NCI-H128 (cell line): ENCODE results near the gene PTPN9.
A peak's percentile ranks its signal among the peaks of the same experiment; 100 is the strongest.
"Not testable (repeated sequence)": the region's sequence is repeated elsewhere in the genome, so short reads cannot be mapped to it uniquely, and the experiment has no call there.

Experiments used
- DNase-seq: peaks from one replicate; lab custom pipeline; 2025; ENCODE audit not compliant: unreplicated experiment; lab: John Stamatoyannopoulos, UW

The PTPN9 gene

DNA sequence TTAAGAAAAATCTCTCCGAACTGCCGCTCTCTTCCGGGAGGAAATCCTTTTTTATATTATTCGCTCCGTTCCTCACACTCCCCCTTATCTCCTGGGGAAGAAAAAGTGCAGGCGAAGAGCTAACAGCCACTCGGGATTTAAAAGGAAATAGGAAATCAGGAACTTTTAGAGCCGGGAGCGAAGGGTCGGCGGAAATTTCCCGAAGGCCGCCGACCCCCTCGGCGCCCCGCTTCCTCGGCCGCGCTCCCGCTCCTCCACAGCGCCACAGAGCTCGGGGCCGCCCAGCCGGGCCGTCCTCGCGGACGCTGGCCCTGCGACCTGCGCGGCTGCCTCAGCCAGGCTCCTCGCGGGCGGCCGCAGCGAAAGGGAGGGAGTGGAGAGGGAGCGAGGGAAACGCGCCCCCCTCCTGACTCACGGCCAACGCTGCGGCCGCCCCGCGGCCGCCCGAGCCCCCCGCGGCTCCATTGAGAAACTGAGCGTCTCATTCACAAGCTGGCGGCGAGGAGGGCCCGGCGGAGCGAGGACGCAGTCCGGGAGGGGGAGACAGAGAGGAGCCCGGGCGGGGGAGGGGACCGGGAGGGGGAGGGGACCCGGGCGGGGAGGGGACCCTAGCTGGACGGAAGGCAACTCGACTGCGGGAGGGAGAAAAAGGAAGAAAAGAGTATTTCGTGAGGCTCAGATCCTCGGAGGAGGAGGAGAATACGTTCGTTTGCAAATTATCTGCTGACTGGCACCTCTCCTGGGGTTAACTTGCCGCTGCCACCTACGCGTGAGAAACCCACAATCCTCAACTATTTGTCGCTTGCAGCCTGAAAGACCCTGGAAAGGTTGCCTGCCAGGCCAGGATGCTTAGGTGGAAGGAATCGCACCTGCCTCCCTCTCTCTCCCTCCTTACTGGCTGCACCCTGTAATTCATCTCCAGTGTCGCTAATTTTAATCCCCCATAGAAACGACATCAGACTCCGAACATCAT lies at the start of gene PTPN9:
Gene PTPN9 (minus strand): TSS at position 368 of the 973 bp plus-strand sequence. CDS start 539 bp downstream, outside the sequence.
- peak; percentile 63 for DNase-seq

DNA sequence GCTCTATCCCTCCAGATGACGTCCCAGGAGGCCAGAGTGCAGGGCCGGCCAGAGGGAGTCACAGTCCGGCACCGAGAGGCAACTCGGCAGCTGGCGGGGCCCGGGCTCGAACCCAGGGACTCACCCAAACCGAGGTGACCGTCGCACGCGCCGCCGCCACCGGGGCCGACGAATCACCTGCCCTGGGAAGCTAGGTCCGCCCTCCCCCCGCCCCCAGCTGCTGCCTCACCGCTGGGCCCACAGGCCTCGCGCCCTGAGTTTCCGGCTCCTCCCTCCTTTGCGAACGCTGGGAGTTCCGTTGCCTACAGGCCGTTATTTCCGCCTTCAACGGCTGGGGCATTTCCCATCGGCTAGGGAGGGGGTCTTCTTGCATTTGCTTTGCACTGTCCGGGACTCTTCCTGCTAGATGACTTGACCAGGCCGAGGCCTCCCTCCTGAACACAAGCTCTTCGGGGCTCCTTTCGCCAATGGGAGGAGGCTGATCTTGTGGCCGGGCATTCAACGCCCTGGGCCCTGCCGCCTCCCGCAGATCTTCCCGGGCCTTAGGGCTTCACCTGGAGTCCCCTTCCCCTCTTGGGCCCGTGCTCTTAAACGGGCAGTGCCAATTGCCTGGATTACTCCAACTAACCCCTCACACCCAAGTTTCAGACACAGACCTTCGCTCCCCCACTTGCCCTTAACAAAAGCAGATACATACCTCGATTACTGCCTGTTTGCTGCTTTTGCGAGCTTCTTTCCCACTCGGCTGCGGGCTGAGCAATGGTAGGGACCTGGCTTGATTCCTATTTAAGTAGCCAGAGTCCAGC lies 46.6 kb upstream of the PTPN9 start, which contains the start of gene SNUPN:
Gene SNUPN (minus strand): TSS at position 184 of the 806 bp plus-strand sequence. CDS start 4,674 bp downstream, outside the sequence.
- DNase-seq, result peak; percentile 70

DNA sequence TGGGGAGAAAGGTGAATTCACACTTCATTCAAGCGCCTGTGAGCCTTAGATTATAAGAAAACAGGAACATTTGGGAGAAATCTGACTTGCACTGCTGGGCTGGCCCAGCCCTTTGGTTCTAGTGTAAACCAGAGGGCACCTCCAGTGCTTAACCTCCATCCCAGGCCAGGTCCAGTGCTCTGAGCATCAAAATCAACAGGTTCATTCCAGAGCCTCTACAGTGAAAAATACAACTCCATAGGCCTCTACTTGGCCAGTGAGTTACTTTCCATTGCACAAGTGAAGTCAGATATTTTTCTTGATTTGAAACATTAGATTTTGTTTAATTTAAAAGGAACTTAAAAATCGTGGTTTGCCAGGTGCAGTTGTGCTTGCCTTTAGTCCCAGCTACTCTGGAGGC lies 43.4 kb upstream of the PTPN9 start:
- DNase-seq, result no peak

DNA sequence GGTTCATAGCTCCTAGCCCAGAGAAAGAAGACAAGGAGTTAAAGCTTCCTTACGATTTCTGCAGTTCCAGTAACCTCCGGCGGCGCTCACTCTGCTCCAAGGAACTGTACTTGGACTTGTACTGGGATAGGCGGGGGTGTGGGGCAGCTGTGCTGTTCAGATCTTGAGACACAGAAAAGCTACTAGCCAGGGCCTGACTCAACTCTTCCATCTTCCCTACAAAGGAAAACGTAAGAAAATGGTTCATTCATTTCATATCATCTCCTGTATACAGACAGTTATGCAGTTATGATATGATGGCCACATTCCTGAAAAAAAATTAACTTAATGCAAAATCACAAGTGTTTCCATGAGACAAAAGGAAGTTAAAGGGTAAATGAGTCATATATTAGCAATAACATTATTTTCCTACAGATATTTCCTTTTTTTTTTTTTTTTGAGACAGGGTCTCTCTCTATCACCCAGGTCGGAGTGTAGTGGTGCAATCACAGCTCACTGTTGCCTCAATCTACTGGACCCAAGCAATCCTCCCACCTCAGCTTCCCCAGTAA lies 41.8 kb upstream of the PTPN9 start:
- DNase-seq, result no peak

DNA sequence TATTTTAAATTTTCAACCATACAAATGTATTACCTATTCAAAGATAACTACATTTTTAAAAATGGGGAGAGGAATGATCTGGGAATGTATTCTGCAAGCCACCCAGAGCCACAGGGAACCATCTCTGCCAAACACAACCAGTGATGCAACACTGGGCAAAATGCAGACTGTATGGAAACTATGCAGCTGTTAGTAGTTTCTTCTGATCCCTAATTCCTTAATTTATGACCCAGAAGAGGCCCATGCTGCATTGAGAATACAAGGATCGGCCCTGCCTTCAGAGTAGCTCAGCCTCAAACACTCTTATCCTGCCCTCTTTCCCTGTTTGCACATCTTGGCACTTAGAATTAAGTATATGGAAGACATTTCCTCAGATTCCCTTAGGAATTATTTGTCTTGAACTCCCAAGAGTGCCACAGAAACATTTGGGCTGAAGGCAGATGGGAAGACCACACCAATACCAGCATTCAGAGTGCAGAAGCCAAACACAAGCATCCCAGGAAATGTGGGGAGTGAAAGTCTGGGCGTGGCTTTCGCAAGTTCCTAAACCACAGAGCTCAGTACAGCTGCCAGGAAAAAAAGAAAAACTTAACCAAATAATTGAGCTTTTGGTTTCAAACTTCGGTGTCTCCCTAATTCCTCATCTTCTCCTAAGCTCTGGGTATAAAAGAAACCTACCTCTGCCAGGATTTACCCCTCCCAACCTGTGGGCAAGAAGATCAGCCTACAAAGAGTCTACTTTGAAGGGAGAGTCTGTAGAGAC lies 41.1 kb upstream of the PTPN9 start:
- DNase-seq, result no peak

DNA sequence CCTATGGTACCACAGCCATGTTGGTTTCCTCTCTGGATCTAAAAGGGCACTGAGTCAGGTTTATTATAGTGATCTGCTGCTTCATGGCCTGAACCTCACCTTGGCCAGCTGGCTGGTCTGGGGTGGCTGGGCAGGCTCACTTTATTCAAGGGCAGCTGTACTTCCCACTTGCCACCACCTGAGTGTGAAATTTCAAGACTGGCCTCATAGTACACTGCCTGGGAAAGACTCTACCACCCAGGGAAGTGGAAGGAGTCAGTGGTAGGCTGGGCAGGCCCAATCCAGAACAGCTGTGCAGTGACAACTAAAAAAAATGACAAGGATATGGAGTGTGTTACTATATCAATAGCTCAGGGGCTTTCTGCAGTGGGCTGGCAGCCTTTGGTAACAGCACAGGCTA lies 37.7 kb upstream of the PTPN9 start:
- DNase-seq, result no peak

DNA sequence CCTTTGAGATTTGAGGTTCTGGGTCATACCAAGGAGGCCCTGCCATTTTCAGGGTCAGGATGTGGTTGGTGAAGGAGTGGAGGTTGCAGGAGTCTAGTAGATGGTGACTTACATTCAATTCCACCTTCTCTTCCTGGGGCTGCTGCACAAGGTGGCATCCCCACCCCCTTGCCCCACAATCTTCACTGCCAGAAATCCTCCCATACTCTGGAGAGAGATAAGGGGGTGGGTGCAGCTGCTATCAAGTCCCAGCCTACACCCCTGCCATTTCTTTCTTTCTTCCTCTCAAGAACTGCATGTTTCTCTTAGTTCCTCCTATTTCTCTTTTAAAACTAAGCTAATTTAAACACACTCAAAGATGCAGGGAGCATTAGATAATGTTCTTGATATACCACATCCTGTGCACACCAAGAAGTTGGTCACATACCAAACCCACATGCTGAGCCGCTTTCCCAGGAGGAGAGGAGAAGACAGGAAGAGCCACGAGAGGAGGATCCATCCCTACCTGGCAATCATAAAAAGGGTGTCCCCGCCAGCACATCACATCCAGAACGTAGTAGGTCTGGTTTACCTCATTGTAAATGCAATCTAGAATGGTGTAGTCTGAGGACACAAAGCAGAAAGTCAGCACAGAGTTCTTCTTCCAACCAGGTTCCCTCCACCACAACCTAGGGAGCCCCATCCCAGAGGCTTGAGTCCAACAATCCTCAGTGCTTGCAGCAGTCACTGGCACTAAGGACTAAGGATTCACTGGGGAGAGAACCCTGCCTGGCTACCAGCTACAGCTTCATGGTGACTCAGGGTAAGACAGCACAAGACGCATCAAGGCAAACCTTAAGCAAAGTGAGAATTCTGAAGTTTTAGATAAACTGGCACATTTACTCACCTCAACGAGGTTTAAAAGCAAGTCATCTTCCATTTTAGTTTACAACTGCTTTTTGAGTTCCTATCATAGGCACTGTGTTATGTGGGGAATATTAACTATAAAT lies 27.9 kb upstream of the PTPN9 start:
- no peak for DNase-seq

DNA sequence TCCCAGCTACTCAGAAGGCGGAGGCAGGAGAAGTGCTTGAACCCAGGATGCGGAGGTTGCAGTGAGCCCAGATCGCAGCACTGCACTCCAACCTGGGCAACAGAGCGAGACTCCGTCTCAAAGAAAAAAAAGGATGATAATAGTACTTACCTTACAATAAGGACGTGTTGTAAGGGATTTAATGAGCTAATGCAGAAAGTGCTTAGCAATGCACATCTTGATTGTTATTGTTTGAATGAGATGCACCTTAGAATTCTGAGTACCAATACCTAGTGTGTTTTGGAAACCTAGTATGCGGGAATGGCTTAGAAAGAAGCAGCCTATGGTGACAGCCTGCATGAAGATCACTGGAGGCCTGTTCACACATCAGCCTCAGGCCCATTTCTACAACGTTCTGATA lies 26.9 kb upstream of the PTPN9 start:
- DNase-seq, result no peak

DNA sequence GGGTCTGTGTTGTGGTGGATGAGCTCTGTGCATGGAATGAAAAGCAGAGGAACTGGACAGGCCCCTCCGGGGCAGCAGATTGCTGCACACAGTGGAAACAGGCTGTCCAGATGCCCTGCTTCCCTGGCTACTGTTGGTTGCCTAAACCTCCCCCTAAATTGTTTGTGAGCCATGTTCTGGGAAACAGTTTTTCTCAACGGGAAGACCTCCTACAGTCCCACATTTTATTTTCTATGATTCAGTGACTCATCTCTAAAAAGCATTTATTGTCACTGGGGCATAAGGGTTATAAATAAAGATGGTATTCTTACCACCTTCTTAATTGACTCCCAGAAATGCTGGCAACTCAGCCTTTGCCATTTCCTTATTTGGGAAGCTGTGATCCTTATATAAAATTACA lies 20.3 kb upstream of the PTPN9 start:
- no peak for DNase-seq

DNA sequence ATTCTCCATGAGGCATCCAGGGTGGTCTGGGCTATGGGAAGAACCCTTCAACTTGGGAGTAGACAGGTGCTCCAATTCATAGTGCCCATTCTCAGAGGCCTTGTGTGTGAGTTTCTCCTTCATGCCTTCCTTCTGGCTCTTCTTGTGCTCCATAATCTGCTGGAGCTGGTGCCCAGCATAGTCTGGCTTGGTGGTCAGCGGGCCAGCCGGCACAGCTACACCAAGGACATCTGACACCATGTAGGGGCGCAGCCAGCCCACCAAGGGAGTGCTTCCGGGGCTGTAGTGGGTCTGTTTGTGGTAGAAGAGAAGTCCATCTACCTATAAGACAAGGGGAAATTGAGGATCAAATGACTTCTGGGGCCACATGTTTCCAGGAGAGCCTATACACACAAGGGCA lies 19.2 kb upstream of the PTPN9 start:
- no peak for DNase-seq

DNA sequence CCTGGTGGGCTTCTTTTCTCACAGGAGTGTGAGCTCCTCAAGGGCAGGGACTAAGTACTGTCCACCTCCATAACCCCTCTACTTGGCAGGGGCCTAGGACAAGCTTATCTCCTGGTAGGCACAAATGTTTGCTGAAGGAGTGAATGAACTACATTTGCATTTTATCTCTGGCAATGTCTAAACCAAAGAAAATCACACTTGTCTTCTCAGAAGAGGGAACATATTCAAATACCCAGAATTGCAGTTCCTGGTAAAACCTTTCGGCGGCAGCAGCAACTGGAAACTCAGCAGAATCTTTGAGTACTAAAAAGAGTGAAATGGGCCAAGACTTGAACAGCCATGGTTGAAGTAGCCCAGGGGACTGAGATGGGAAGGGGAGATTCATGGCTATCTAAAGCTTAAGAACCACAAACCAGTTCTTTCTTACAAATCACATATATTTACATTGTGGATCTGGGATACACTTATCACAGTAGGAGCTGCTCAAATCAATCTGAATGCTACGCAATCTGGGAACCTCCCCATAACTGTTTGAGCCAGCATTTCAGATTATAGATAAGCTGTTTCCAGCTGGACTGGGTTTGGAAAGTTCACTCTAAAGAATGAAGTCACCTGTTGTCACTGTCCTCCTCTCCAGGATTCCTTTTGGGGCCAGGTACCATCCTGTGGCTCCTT lies 18.7 kb upstream of the PTPN9 start:
- DNase-seq, result no peak

DNA sequence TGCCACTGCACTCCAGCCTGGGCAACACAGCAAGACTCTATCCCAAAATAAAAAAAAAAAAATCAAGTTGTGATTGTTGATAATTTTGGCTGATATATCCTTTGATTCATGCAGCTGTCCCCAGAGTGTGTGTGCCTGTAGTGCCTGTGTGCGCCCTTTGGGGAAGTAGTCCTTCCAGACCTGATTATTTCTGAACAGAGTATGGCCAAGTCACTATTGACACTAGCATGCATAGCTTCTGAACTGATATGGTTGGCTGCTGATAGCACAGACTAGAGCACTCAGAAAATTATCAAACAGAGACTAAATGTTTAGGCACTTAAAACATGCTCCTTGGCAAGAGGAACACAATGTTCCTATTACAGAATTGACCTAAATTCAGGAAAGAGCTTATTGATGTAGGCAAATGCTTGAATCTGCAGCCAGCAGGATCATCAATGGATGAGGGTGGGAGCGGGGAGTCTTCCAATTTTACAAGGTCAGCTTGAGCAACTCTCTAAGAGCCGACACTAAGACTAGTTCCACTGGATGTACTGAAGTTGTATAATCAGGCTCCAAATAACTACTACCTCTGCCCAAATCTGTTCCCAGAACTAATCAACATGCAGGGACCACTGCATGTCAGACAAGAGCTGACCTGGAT lies 17.7 kb upstream of the PTPN9 start:
- DNase-seq, result no peak

DNA sequence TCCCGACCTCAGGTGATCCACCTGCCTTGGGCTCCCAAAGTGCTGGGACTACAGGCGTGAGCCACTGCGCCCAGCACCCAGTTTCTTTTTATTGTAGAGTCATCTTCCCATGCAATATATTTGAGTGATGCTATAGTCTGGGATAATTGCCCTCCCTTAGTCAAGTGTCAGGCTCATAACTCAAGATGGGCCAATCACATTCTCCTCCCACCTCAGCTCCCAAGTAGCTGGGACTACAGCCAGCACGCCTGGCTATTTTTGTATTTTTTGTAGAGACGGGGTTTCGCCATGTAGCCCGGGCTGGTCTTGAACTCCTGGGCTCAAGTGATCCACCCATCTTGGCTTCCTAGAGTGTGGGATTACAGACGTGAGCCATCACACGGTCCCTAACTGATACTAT lies 15.2 kb upstream of the PTPN9 start:
- DNase-seq, result no peak

DNA sequence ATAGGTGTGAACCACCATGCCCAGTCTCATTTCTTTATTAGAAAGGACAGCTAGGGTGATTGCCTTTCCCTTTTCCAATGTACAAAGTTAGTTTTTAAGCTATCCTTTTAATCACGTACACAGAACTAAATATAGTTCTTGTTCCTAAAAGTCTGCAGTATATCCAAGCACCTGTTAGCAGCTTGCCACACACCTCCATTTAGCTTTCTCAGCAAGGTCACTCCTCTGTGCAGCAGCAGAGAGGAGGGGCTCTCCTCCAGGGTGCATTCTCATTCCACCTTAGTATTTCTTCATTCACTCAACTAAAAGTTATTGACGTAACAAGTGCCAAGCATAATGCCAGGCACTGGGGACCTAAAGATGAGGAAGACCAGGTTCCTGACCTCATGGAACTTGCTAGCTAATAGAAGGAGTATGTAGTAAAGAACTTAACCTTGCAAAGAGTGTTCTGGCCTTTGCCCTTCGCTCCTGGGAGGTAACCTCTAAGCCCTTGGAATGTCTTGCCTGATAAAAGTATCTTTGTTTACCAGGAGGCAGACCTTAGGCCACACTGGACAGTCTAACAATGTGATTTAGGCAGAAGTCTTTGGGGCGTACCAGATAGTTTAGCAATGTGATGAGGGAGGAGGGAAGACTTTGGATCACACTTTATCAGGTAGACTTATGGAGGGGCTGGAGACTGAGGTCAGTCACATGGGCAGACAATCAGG lies 12.7 kb upstream of the PTPN9 start:
- DNase-seq, result no peak

DNA sequence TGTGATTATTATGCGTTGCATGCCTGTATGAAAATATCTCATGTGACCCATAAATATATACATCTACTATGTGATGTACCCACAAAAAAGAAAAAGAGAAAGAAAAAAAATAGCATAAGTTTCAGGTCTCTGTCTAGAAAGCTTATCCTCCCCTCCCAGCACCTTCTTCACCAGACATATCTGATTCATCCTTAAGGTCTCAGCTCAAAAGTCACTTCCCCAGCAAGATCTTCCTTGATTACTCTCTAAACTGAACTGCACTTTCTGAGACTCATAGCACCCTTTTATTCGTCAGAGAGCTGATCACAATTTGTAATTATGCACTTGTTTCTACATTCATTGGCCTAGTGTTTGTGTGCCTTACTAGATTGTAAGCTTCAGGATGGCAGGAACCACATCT lies 11.1 kb upstream of the PTPN9 start:
- DNase-seq, result no peak

DNA sequence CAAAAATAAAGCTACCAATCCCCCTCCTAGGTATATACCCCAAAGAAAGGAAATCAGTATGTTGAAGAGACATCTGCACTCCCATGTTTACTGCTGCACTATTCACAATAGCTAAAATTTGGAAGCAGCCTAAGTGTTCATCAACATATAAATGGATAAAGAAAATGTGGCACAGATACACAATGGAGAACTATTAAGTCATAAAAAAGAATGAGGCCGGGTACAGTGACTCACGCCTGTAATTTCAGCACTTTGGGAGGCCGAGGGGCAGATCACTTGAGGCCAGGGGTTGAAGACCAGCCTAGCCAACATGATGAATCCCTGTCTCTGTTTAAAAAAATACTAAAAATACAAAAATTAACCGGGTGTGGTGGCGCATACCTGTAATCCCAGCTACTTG lies 10.0 kb upstream of the PTPN9 start:
- DNase-seq, result no peak

DNA sequence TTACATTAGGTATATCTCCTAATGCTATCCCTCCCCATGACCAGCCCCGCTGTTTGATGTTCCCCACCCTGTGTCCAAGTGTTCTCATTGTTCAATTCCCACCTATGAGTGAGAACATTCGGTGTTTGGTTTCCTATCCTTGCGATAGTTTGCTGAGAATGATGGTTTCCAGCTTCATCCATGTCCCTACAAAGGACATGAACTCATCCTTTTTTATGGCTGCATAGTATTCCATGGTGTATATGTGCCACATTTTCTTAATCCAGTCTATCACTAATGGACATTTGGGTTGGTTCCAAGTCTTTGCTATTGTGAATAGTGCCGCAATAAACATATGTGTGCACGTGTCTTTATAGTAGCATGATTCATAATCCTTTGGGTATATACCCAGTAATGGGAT lies 7.3 kb upstream of the PTPN9 start:
- DNase-seq, result not testable (repeated sequence)

DNA sequence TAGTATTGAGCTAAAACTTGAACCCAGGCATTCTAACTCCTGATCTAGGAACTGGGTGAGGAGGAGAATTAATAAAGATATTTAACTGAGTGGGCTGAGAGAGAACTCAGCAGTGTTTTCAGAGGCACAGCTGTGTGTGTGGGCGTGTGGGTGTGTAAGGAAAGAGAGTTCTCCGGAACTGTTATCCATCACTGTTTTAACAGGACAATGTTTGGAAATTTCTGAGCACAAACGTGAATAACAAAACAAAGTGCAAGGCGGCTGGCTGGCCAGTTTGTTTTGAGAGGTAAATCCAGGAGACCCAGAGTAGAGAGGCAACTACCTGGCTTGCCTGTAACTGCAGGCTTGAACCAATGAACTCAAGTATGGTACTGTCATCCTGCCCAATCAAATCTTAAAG lies 5.0 kb upstream of the PTPN9 start:
- no peak for DNase-seq
